T-helper 22 cell (primary cell): ENCODE measurements around the gene PRSS57.
"Not testable (repeated sequence)": the region's sequence is repeated elsewhere in the genome, so short reads cannot be mapped to it uniquely, and the experiment has no call there.

ENCODE experiments used
- DNase-seq: peaks from one replicate; pipeline ENCODE4 v3.0.0-alpha.2; 2020; ENCODE audit warnings: low read depth

The PRSS57 gene

GRCh38 chr19:723247-723646 is 28.0 kb upstream of the PRSS57 start:
- DNase-seq = no peak

- no peak for DNase-seq
Observed at GRCh38 chr19:722553-723101, 27.4 kb upstream of the PRSS57 start.

- DNase-seq = no peak
Observed at GRCh38 chr19:720345-721160, 25.3 kb upstream of the PRSS57 start.

DNA sequence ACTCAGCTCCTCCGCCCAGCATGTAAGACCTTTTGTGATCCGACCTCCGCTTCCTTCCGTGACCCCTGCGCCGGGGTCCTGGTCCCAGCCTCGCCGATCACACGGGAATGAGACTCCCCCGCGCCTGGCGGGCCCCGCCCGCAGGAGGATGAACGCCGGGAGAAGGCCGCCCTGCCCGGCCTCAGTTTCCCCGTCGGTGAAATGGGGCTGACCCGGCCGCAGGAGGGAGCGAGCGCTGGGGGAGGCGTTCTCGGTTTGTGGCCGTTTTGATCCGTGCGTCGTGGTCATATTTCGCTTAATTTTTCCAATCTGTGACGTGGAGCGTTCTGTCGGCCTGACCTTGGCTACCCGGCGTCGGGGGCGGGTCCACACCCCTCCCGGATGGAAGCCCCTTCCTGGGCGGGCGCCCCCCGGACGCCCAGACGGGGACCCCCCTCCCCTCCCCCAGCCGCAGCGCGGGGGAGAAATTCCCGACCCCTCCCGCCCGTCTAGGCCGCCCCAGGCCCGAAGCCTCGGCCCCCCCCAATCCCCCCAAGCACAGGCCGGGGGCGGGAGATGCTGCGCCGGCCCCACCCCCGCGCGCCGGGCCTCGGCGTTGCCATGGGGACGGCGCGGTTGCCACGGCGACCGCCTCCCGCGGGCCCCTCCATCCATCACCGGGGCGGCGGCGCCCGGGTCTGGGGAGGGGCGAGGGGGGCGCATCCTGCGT is 24.5 kb upstream of the PRSS57 start:
- DNase-seq = no peak

- DNase-seq = no peak
Observed at GRCh38 chr19:718991-719512, 23.8 kb upstream of the PRSS57 start.

DNA sequence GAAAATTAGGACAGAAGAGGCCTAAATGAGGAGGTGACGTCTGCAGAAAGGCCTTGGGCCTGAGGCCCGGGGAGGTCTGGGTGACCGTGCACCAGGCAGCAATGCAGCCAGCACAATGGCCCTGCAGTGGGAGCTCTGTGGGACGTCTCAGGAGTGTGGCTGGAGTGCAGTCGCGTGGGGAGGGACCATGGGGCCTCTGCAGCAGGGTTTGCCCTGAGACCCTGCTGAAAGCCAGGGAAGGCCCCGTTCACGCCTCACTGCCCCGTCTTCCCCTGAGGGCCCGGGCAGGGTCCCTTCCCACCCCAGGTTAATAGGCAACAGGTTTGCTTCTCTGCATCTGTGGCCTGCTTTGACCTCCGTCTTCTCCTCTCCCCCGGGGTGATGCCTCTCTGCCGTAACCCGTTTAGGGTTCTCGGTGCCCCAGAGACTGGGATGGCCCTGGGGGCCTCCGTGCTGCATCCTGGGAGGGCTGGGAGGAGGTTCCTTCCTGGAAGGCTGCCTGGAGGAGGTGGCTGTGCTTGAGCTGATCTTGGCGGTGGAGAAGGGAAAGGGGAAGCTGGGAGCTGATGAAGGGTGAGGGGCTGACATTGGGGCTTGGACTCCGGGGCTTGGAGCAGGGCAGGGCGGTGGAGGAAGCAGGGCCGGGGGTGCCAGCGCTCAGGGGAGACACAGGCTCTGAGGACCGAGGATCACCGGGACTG is 23.1 kb upstream of the PRSS57 start:
- no peak for DNase-seq

GRCh38 chr19:715347-715746 is 20.1 kb upstream of the PRSS57 start:
- DNase-seq = no peak

DNA sequence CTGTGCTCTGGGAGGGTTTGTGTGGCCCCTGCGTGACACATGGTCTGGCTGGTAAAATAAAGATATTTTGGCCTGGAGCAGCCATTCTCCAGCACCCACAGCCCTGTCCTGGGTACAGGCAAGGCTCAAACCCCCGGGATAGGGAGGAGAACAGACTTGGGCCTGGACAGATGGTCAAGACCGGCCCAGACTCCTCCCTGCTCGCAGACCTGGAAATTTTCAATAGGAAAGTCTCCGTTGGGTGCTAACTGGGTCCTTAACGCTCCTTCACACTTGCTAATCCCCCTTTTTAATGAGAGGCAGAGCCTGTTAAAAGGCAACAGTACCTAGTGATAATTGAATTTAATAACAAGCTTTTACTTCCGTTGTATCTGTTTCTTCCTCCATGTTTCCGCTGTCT is 16.0 kb upstream of the PRSS57 start:
- no peak for DNase-seq

GRCh38 chr19:710767-711166 is 15.5 kb upstream of the PRSS57 start:
- no peak for DNase-seq

- DNase-seq = no peak
Observed at GRCh38 chr19:709965-710571, 14.8 kb upstream of the PRSS57 start.

DNA sequence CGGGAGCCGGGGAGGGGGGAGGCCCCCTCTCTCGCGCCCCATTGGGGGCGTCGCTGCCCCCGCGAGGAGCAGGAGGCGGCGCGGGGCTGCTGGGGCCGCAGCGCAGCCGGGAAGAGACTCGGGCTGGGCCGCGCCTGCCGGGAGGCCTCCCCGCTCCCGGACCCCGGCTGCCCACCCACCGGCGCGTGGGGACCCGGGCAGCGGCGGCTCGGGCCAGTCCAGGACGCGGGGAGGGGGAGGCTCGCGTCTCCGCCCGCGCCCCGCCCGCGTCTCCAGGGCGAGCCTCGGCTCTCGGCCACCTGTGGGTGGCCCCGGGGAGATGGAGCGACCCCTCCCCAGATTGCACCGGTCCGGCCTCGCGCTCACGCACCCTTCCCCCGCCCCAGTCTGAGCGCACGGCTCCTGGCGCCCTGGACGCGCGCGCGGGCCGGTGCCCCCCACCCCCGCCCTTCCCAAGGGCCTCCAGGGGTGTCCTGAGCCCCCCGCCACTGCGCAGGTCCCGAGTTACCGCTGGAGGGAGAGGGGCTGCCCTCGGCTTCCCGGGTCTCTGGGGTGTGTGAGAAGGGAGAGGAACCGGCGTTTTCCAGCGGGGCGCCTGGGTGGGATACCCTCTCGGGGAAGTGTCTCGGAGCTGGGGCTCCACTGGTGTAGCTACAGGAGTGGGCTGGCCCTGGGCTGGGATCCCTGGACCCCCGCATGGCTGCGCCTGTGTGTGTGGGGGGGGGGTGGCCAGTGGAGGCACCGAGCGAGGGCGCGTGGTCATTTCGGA is 14.1 kb upstream of the PRSS57 start:
- DNase-seq = no peak

- DNase-seq = no peak
Observed at GRCh38 chr19:708154-709143, 13.2 kb upstream of the PRSS57 start, which contains the start of gene PALM. Gene PALM, plus strand, starts transcription at chr19:708935. Its CDS starts 212 bp downstream, at chr19:709147.

- DNase-seq = no peak
Observed at GRCh38 chr19:704447-704741, 9.1 kb upstream of the PRSS57 start.

DNA sequence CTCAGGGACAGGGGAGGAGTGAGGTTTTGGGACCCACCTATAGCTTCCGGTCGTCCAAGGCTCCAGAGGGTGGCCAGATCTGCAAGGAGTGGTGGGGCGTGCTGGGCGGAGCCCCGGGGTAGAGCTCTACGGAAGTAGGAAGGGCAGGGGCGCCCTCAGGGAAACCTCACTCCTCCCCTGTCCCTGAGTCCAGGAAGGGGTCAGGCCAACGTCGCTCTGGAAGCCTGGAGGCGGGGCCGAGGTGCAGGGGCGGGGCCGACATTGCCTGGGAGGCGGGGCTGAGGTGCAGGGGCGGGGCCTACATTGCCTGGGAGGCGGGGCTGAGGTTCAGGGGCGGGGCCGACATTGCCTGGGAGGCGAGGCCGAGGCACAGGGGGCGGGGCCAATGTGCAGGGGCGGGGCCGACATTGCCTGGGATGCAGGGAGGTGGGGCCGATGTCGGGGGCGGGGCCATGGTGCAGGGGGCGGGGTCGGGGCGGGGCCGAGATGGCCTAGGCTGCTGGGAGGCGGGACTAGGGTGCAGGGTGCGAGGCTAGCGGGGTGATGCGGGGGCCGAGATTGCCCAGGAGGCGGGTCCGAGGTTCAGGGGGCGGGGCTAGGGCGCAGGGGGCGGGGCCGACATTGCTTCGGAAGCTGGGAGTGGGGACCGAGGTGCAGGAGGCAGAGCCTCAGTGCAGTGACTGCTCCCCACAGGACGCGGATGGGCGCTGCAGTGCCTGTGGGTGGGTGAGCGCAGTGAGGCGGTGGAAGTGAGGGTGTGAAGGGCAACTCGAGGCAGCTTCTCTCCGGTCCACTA is 8.6 kb upstream of the PRSS57 start:
- peak; percentile 31 for DNase-seq

DNA sequence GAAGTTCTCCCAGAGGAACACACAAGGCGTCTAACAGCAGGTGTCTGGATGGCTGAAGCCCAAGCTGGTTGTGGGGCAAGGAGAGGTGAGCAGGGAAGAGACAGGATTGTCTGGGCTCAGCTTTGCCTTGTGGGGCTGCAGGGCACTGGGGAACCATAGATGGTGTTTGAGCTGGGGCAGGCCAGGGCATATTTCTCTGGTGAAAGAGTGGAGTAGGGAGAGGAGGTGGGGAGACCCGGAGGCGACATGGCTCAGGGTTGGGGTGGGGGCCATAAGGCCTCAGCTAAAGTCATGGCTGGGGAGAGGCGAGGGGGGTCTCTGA is 8.0 kb upstream of the PRSS57 start:
- DNase-seq = no peak

- DNase-seq = not testable (repeated sequence)
Observed at GRCh38 chr19:702847-703246, 7.6 kb upstream of the PRSS57 start.

DNA sequence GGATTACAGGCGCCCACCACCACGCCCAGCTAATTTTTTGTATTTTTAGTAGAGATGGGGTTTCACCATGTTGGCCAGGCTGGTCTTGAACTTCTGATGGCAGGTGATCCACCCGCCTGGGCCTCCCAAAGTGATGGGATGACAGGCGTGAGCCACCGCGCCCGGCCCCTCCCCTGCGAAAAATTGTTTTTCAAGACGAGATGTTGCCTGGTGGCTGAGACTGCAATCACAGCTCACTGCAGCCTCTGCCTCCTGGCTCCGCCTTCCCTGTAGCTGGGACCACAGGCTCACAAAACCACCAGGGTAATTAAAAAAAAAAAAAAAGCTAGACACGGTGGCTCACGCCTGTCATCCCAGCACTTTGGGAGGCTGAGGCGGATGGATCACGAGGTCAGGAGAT is 4.6 kb upstream of the PRSS57 start:
- DNase-seq = not testable (repeated sequence)

DNA sequence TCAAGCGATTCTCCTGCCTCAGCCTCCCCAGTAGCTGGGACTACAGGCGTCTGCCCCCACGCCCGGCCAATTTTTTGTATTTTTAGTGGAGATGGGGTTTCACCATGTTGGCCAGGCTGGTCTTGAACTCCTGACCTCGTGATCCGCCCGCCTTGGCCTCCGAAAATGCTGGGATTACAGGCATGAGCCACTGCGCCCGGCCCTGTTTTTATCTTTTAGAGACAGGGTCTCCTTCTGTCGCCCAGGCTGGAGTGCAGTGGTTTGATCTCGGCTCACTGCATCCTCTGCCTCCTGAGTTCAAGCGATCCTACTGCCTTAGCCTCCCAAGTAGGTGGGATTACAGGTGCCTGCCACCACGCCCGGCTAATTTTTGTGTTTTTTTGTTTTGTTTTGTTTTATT is 3.3 kb upstream of the PRSS57 start:
- not testable (repeated sequence) for DNase-seq
